Naive thymus-derived CD4-positive, alpha-beta T cell (primary cell): Measurements from ENCODE around the gene COL23A1. TPM values are rescaled to one million over a fixed set of nuclear protein-coding genes. Genes with fewer than 3 reads are reported as not detected.

Source experiments
- ATAC-seq: fragments of 150-1000 bp; cut with Tn5 transposase; 2 replicates; pipeline ENCODE4 v1.10.0; 2021; ENCODE audit warnings: mild to moderate bottlenecking, moderate library complexity
- CTCF ChIA-PET: fragments of 350-600 bp; sonication (Branson Sonifier 250); formaldehyde crosslinking; loops from one replicate; lab custom pipeline; 2021; ENCODE audit warnings: antibody characterized with exemption; lab: Charles Lee
- POLR2A ChIA-PET: fragments of 350-600 bp; sonication (Branson Sonifier 250); formaldehyde crosslinking; loops from one replicate; lab custom pipeline; 2021; ENCODE audit warnings: antibody characterized with exemption, inconsistent platforms; lab: Charles Lee
- DNase-seq, 9 donors: peaks; one replicate each; pipeline versions ENCODE4 v3.0.0 to v3.0.0-alpha.2; 2020 to 2022; ENCODE audit warnings: mixed read lengths in 1 of 9
- H3K27ac ChIP-seq: one replicate; pipeline ENCODE4 v1.7.0; 2013; ENCODE audit warnings: mild to moderate bottlenecking, low read depth, low read length, moderate library complexity
- H3K27me3 ChIP-seq, 2 donors: one replicate each; pipeline ENCODE4 v1.7.0; 2013; ENCODE audit warnings: low read length in 2 of 2, mild to moderate bottlenecking in 2 of 2, moderate library complexity in 2 of 2; ENCODE audit not compliant: control insufficient read depth in 2 of 2, insufficient read depth in 2 of 2
- H3K36me3 ChIP-seq, 3 experiments: 1 replicate in 2 of 3; 2 replicates in 1 of 3; pipeline ENCODE4 v1.7.0; 2013; ENCODE audit warnings: low read length in 3 of 3, mild to moderate bottlenecking in 3 of 3, moderate library complexity in 1 of 3; ENCODE audit not compliant: insufficient read depth in 3 of 3, control insufficient read depth in 2 of 3
- H3K4me1 ChIP-seq, 2 donors: one replicate each; pipeline ENCODE4 v1.7.0; 2013; ENCODE audit warnings: low read length in 2 of 2, mild to moderate bottlenecking in 2 of 2, moderate library complexity in 1 of 2; ENCODE audit not compliant: control insufficient read depth in 2 of 2, insufficient read depth in 2 of 2
- H3K4me3 ChIP-seq: 2 replicates; pipeline ENCODE4 v1.7.0; 2013; ENCODE audit warnings: mild to moderate bottlenecking, low read length
- H3K9me3 ChIP-seq, 3 experiments: 1 replicate in 2 of 3; 2 replicates in 1 of 3; pipeline ENCODE4 v1.7.0; 2013; ENCODE audit warnings: low read length in 3 of 3; ENCODE audit not compliant: control insufficient read depth in 2 of 3
- H3K27ac Mint-ChIP-seq, 9 donors: one replicate each; pipeline ENCODE4 v1.8.0; 2020 to 2022; ENCODE audit warnings: mixed read lengths in 9 of 9, mild to moderate bottlenecking in 8 of 9, moderate library complexity in 5 of 9, inconsistent platforms in 2 of 9
- H3K27me3 Mint-ChIP-seq, 5 donors: one replicate each; pipeline ENCODE4 v1.8.0; 2021 to 2022; ENCODE audit warnings: mixed read lengths in 5 of 5, mild to moderate bottlenecking in 1 of 5
- H3K36me3 Mint-ChIP-seq, 5 donors: one replicate each; pipeline ENCODE4 v1.8.0; 2020 to 2022; ENCODE audit warnings: mixed read lengths in 5 of 5, mild to moderate bottlenecking in 3 of 5, inconsistent platforms in 1 of 5
- H3K4me1 Mint-ChIP-seq, 7 donors: one replicate each; pipeline ENCODE4 v1.8.0; 2020 to 2022; ENCODE audit warnings: mixed read lengths in 7 of 7, mild to moderate bottlenecking in 3 of 7, inconsistent platforms in 1 of 7
- H3K4me3 Mint-ChIP-seq, 10 donors: one replicate each; pipeline ENCODE4 v1.8.0; 2020 to 2022; ENCODE audit warnings: mild to moderate bottlenecking in 10 of 10, mixed read lengths in 10 of 10, moderate library complexity in 6 of 10, inconsistent platforms in 2 of 10
- H3K9me3 Mint-ChIP-seq, 11 donors: one replicate each; pipeline ENCODE4 v1.8.0; 2020 to 2022; ENCODE audit warnings: mixed read lengths in 11 of 11, mild to moderate bottlenecking in 4 of 11, inconsistent platforms in 1 of 11, moderate library complexity in 1 of 11
- intact Hi-C, 2 donors: fragments of 100-400 bp; cut with micrococcal nuclease; formaldehyde crosslinking; loops; one replicate each; pipeline ENCODE4 v1.15.1; 2023
- polyA plus RNA-seq, 2 donors: library from polyadenylated mRNA; unstranded; fragments of 300-500 nt; fragmentation: Illumina TruSeq; gene quantifications; one replicate each; pipeline ENCODE4 v1.2.3, GENCODE V29; 2021
- total RNA-seq, 6 experiments: library from RNA in 5 of 6; stranded (reverse) in 5 of 6; gene quantifications; 1 replicate in 5 of 6; 2 replicates in 1 of 6; pipeline ENCODE4 v1.2.3 and lab custom pipeline; 2021 to 2026

The COL23A1 gene
- total and polyA plus RNA-seq, 7 experiments from 2014 or later = 0.13 to 0.32 (median 0.22) TPM; not detected in 4

DNA sequence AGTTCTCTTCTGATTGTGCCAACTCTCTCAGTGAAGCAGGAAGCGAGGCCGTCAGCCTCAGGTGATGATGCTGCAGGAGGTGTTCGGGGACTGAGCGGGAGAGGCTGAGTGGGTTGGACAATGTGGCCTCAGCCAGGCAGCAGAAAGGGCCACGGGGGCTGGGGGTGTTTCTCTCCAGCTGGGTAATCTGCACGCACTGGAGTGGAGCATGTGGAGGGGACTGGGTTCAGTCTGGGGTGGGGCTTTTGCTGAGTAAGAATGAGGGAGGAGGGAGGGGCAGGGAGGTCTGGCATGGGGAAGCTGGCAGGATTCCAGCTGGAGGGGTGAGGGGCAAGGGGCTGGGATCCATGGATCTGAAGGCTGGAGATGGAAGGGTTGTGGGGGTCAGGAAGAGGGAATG is 296.8 kb downstream of the COL23A1 start:
- H3K27me3 ChIP-seq = no peaks in the 10 kb centered on the region
- no peak overlapping the region for H3K27ac Mint-ChIP-seq
- intact Hi-C loops = no loop called here
- peaks cover 0 to 5% (median 0%) of the 10 kb centered on the region in 11 donors for H3K9me3 Mint-ChIP-seq
- ChIA-PET POLR2A (no interaction called here), CTCF (no interaction called here)
- H3K36me3 ChIP-seq = no peaks in the 10 kb centered on the region
- no peaks in the 10 kb centered on the region for H3K9me3 ChIP-seq
- no peak overlapping the region for H3K4me3 Mint-ChIP-seq
- ATAC-seq = no peak
- no peak overlapping the region for H3K4me3 ChIP-seq
- peaks cover 0 to 30% (median 12%) of the 10 kb centered on the region in 5 donors for H3K27me3 Mint-ChIP-seq
- no peaks in the 10 kb centered on the region for H3K4me1 ChIP-seq
- no peak overlapping the region for H3K27ac ChIP-seq
- H3K36me3 Mint-ChIP-seq = no peaks in the 10 kb centered on the region
- DNase-seq = no peak
- peaks cover 0 to 3% (median 0%) of the 10 kb centered on the region in 7 donors for H3K4me1 Mint-ChIP-seq

DNA sequence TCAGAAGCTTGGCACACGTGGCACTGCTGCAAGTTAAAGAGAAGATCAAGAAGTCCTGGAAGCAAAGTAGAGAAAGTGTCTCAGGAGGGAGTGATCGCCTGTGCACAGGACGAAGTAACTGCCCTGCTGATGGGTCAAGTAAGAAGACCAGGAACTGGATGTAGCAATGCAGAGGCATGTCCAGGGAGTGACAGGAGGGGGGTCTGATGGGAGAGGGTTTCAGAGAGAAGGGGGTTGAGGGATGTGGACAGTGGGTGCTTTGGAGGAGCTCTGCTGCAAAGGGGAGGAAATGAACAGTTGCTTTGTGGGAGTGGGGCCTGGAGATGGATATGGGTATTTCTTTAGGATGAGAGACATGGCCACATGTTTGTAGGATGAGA is 297.4 kb downstream of the COL23A1 start:
- Histone ChIP-seq H3K9me3 (no peaks in the 10 kb centered on the region), H3K4me3 (no peak overlapping the region), H3K36me3 (no peaks in the 10 kb centered on the region), H3K4me1 (no peaks in the 10 kb centered on the region), H3K27me3 (no peaks in the 10 kb centered on the region), H3K27ac (no peak overlapping the region)
- Mint-ChIP-seq H3K4me3 (no peak overlapping the region), H3K4me1 (peaks cover 0 to 3% (median 0%) of the 10 kb centered on the region in 7 donors), H3K27ac (no peak overlapping the region), H3K9me3 (peaks cover 0 to 5% (median 0%) of the 10 kb centered on the region in 11 donors), H3K36me3 (no peaks in the 10 kb centered on the region), H3K27me3 (peaks cover 0 to 32% (median 16%) of the 10 kb centered on the region in 5 donors)
- intact Hi-C loops = no loop called here
- DNase-seq = no peak
- ATAC-seq = no peak
- POLR2A ChIA-PET = no interaction called here
- CTCF ChIA-PET = no interaction called here

DNA sequence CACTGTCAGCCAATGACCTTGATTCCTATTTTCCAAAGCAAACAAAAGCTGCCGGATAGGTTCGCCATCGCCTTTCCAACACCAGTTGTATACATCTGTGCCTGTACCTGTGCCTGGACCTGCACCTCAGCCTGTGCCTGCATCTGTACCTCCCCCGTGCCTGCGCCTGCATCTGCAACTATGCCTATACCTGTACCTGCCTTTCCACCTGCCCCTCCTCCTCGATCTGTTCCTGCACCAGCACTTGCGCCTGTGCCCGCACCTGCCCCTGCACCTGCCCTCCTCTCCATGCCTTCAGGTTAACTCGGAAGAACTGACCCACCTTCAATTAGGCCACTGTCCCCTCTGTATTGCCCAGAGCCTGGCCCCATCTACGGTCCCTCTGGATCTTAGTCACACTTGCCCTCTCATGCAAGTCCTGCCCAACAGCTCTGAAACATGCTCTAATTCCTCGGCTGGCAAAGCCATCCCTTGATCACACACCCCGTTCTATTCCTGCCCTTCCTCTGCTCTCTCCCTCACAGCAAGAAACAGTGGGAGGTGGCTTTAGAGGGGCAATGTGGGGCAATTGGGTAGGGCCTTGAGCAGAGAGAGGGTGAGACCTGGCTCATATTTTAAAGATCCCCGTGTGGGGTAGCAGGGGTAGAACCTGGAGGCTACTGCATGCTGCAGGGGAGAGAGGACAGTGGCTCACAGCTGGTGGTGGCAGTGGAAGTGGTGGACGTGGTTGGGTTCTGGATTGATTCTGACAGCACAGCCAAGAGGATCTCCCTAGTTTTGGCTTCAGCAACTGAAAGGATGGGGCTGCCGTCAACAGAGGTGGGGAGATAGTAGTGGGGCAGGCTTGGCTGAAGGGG is 298.0 kb downstream of the COL23A1 start:
- DNase-seq (no peak), ATAC-seq (no peak)
- Histone ChIP-seq H3K9me3 (no peaks in the 10 kb centered on the region), H3K36me3 (no peaks in the 10 kb centered on the region), H3K4me1 (no peaks in the 10 kb centered on the region), H3K27ac (no peak overlapping the region), H3K4me3 (no peak overlapping the region), H3K27me3 (no peaks in the 10 kb centered on the region)
- Mint-ChIP-seq H3K36me3 (no peaks in the 10 kb centered on the region), H3K27me3 (peaks cover 0 to 36% (median 21%) of the 10 kb centered on the region in 5 donors), H3K27ac (no peak overlapping the region), H3K4me1 (peaks cover 0 to 3% (median 0%) of the 10 kb centered on the region in 7 donors), H3K9me3 (peaks cover 0 to 5% (median 0%) of the 10 kb centered on the region in 11 donors), H3K4me3 (no peak overlapping the region)
- ChIA-PET CTCF (no interaction called here), POLR2A (no interaction called here)
- intact Hi-C loops = no loop called here

DNA sequence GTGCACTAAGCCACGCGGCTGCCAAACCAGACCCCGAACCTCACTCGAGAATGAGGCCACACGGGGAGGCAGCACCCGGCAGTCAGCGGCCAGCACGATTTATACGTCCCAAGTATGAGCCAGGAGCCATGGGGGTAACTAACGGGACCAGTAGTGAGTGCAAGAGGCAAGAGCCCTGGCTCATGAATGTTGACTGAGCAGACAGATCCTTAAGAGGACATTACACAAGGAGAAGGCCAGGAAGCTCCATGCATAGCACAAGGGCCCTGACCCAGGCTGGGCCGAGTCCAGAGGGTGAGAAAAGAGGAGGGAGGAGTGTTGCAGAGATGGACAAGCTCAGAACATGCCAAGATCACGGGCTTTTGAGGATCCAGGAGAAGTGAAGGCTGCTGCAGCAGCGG is 299.0 kb downstream of the COL23A1 start:
- Histone ChIP-seq H3K36me3 (no peaks in the 10 kb centered on the region), H3K9me3 (no peaks in the 10 kb centered on the region), H3K27ac (no peak overlapping the region), H3K4me1 (no peaks in the 10 kb centered on the region), H3K27me3 (no peaks in the 10 kb centered on the region), H3K4me3 (no peak overlapping the region)
- intact Hi-C loops = no loop called here
- DNase-seq (no peak), ATAC-seq (no peak)
- H3K36me3 Mint-ChIP-seq = no peaks in the 10 kb centered on the region
- H3K27ac Mint-ChIP-seq = no peak overlapping the region
- POLR2A ChIA-PET = no interaction called here
- H3K4me3 Mint-ChIP-seq = no peak overlapping the region
- H3K9me3 Mint-ChIP-seq = peaks cover 0 to 5% (median 0%) of the 10 kb centered on the region in 11 donors
- CTCF ChIA-PET = no interaction called here
- H3K27me3 Mint-ChIP-seq = peaks cover 0 to 36% (median 21%) of the 10 kb centered on the region in 5 donors
- peaks cover 0 to 3% (median 0%) of the 10 kb centered on the region in 7 donors for H3K4me1 Mint-ChIP-seq

DNA sequence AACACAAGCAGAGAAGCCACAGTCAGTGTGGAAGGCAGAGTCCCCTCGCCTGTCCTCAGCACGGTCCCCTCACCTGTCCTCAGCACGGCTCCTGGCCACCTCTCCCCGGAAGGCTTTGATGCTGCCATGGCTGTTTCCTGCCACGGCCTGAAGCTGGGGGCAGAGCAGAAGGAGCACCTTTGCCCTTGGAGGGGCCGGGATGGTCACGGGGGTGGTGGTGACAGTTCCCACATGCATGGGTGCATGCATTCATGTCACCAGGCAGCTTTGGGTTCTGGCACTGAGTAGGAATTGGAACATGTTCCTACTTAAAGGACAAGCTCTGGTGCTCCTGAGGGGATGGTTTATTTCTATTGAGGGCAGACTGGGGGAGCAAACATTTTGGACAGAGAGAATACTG is 299.8 kb downstream of the COL23A1 start:
- H3K36me3 ChIP-seq = no peaks in the 10 kb centered on the region
- DNase-seq = no peak

DNA sequence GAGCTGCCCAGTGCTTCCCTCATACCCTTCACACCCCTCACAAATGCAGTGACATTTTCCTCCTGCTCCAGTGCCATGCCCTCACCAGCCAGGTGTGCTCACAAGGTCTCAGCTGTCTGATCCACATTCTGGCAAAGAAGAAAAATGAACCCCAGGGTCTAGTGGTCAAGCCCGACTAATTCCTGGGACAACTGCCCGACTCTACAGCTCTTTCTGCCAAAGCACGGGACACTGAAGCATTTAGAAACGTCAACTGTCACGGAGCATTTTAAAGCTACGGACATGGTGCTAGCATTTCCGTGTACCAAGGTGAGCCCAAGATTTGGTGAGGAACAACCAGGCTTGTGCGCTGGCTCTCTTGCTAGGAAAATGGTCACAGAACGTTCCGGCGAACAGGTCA is 300.8 kb downstream of the COL23A1 start:
- Mint-ChIP-seq H3K9me3 (no peaks in the 10 kb centered on the region), H3K4me1 (peaks cover 0 to 3% (median 0%) of the 10 kb centered on the region in 7 donors), H3K36me3 (no peaks in the 10 kb centered on the region), H3K27me3 (peaks cover 0 to 36% (median 21%) of the 10 kb centered on the region in 5 donors), H3K4me3 (no peak overlapping the region), H3K27ac (no peak overlapping the region)
- H3K9me3 ChIP-seq = no peaks in the 10 kb centered on the region
- H3K27me3 ChIP-seq = no peaks in the 10 kb centered on the region
- H3K4me1 ChIP-seq = no peaks in the 10 kb centered on the region
- no peaks in the 10 kb centered on the region for H3K36me3 ChIP-seq
- no peak for ATAC-seq
- no peak overlapping the region for H3K27ac ChIP-seq
- no peak for DNase-seq
- intact Hi-C loops = loop anchor here in 1 of 2 donors (10.0 kb wide), 1 partner anchor 265 kb away; no protein-coding TSS in a partner anchor
- CTCF ChIA-PET = no interaction called here
- H3K4me3 ChIP-seq = no peak overlapping the region
- POLR2A ChIA-PET = no interaction called here

More for the DNA sequence above, 299.8 kb downstream of the COL23A1 start:
- Mint-ChIP-seq H3K27me3 (peaks cover 0 to 36% (median 21%) of the 10 kb centered on the region in 5 donors), H3K36me3 (no peaks in the 10 kb centered on the region), H3K9me3 (peaks cover 0 to 2% (median 0%) of the 10 kb centered on the region in 11 donors), H3K4me1 (peaks cover 0 to 3% (median 0%) of the 10 kb centered on the region in 7 donors), H3K27ac (no peak overlapping the region), H3K4me3 (no peak overlapping the region)
- no peaks in the 10 kb centered on the region for H3K9me3 ChIP-seq
- CTCF ChIA-PET = no interaction called here
- H3K27me3 ChIP-seq = no peaks in the 10 kb centered on the region
- no peak for ATAC-seq
- intact Hi-C loops = no loop called here
- H3K4me1 ChIP-seq = no peaks in the 10 kb centered on the region
- H3K27ac ChIP-seq = no peak overlapping the region
- POLR2A ChIA-PET = no interaction called here
- no peak overlapping the region for H3K4me3 ChIP-seq
